HepG2 (cell line): Measurements from ENCODE around the gene CACNG4. TPM values are rescaled to one million over a fixed set of nuclear protein-coding genes. Genes with fewer than 3 reads are reported as not detected.
A peak's percentile ranks its signal among the peaks of the same experiment; 100 is the strongest.

Experiments
- ATAC-seq: fragments of 200-7000 bp; cut with Tn5 transposase; 3 replicates; pipeline ENCODE4 v1.9.1; 2020; ENCODE audit warnings: mild to moderate bottlenecking, moderate library complexity
- BruUV-seq: library from RNA; stranded (reverse); fragments of 400-500 nt; replicated peaks from 2 replicates; lab custom pipeline; 2021; lab: Mats Ljungman, UMichigan
- CTCF ChIA-PET: fragments of 300-600 bp; formaldehyde crosslinking; extraction: SDS; loops from one replicate; lab custom pipeline; 2021; ENCODE audit warnings: low total read pairs, inconsistent platforms, low intra/inter-chr PET ratio; lab: Yijun Ruan, JAX
- POLR2A ChIA-PET: fragments of 350-600 bp; sonication (Branson Sonifier 250); formaldehyde crosslinking; loops from one replicate; lab custom pipeline; 2020; ENCODE audit warnings: antibody characterized with exemption, inconsistent platforms; lab: Yijun Ruan, JAX
- DNase-seq: peaks from one replicate; pipeline ENCODE4 v3.0.0-alpha.2; 2015; ENCODE audit warnings: low spot score
- FAIRE-seq: peaks from 3 replicates; lab custom pipeline; 2011; peaks lifted over from hg19 to GRCh38; lab: Jason Lieb, UNC
- H2AFZ ChIP-seq: one replicate; pipeline ENCODE4 v1.6.1; 2011; ENCODE audit warnings: low read length, inconsistent platforms
- H3K27ac ChIP-seq: fragments of 300-600 bp; 3 replicates; pipeline ENCODE4 v1.8.0; 2011; ENCODE audit warnings: mixed run types, mild to moderate bottlenecking, mixed read lengths, low read length, inconsistent platforms; ENCODE audit not compliant: insufficient read depth; ENCODE audit errors: extremely low read length
- H3K27me3 ChIP-seq, 2 experiments: fragments of 200-600 bp in 1 of 2; 2 replicates in 1 of 2; 3 replicates in 1 of 2; pipeline versions ENCODE4 v1.6.0 to v1.8.0; 2011; ENCODE audit warnings: low read length in 2 of 2, mild to moderate bottlenecking in 2 of 2, moderate library complexity in 2 of 2, inconsistent platforms in 1 of 2; ENCODE audit not compliant: insufficient read depth in 2 of 2, control insufficient read depth in 1 of 2
- H3K36me3 ChIP-seq, 2 experiments: fragments of 200-600 bp in 1 of 2; replicated peaks in 1 of 2; 2 replicates in 1 of 2; 3 replicates in 1 of 2; pipeline versions ENCODE4 v1.5.1 to v1.8.0; 2011; ENCODE audit warnings: low read length in 2 of 2, inconsistent platforms in 1 of 2; ENCODE audit not compliant: insufficient read depth in 2 of 2, control insufficient read depth in 1 of 2
- H3K4me1 ChIP-seq: 2 replicates; pipeline ENCODE4 v1.5.1; 2012; ENCODE audit warnings: low read length, inconsistent platforms; ENCODE audit not compliant: insufficient read depth
- H3K4me2 ChIP-seq: 2 replicates; pipeline ENCODE4 v1.6.0; 2011; ENCODE audit warnings: low read depth, low read length, inconsistent platforms
- H3K4me3 ChIP-seq, 3 experiments: fragments of 200-600 bp in 1 of 3; sonication (generic), shearing (Covaris generic) in 1 of 3; replicated peaks in 1 of 3; 2 replicates each; pipeline ENCODE4 v1.5.1; 2011 to 2016; ENCODE audit warnings: low read length in 3 of 3, inconsistent platforms in 2 of 3, low read depth in 2 of 3, mild to moderate bottlenecking in 2 of 3, control low read depth in 1 of 3, mixed read lengths in 1 of 3; ENCODE audit not compliant: insufficient read depth in 1 of 3
- H3K79me2 ChIP-seq: one replicate; pipeline ENCODE4 v1.6.1; 2011; ENCODE audit warnings: low read length, inconsistent platforms; ENCODE audit not compliant: insufficient read depth
- H3K9ac ChIP-seq: 2 replicates; pipeline ENCODE4 v1.6.0; 2011; ENCODE audit warnings: mild to moderate bottlenecking, low read depth, low read length, inconsistent platforms; ENCODE audit not compliant: insufficient read depth
- H3K9me3 ChIP-seq: 2 replicates; pipeline ENCODE4 v1.5.1; 2012; ENCODE audit warnings: mild to moderate bottlenecking, low read length
- H4K20me1 ChIP-seq: 2 replicates; pipeline ENCODE4 v1.6.0; 2011; ENCODE audit warnings: inconsistent platforms, mild to moderate bottlenecking, low read length, moderate library complexity; ENCODE audit not compliant: insufficient read depth
- DNMT1 ChIP-seq: sonication (generic); formaldehyde crosslinking; IDR thresholded peaks from 2 replicates; pipeline ENCODE4 v1.5.1; 2020; ENCODE audit warnings: mild to moderate bottlenecking, missing genetic modification reagents
- FOXM1 ChIP-seq: sonication (generic); formaldehyde crosslinking; IDR thresholded peaks from 2 replicates; pipeline ENCODE4 v1.5.0; 2020; ENCODE audit warnings: missing genetic modification reagents
- GFI1 ChIP-seq: sonication (generic); formaldehyde crosslinking; IDR thresholded peaks from 2 replicates; pipeline ENCODE4 v1.5.0; 2020; ENCODE audit warnings: missing genetic modification reagents, mild to moderate bottlenecking, borderline replicate concordance
- HNRNPK ChIP-seq: fragments of 200-400 bp; formaldehyde crosslinking; IDR thresholded peaks from 2 replicates; pipeline ENCODE4 v1.6.1; 2018; ENCODE audit warnings: low read length, low read depth, moderate library complexity, mild to moderate bottlenecking; ENCODE audit not compliant: poor library complexity, severe bottlenecking
- KDM5A ChIP-seq: fragments of 200-600 bp; sonication (generic); IDR thresholded peaks from 2 replicates; pipeline ENCODE4 v1.7.0; 2018; ENCODE audit warnings: antibody characterized with exemption, mild to moderate bottlenecking, low read length, borderline replicate concordance
- NCOA5 ChIP-seq: sonication (generic); formaldehyde crosslinking; IDR thresholded peaks from 2 replicates; pipeline ENCODE4 v1.4.0; 2020; ENCODE audit warnings: missing genetic modification reagents
- RBM22 ChIP-seq: fragments of 200-400 bp; formaldehyde crosslinking; optimal IDR thresholded peaks from 2 replicates; pipeline ENCODE3; 2017; ENCODE audit warnings: mild to moderate bottlenecking, low read length, moderate library complexity
- ZFP62 ChIP-seq: sonication (generic); formaldehyde crosslinking; IDR thresholded peaks from 2 replicates; pipeline ENCODE4 v1.4.0; 2020; ENCODE audit warnings: missing genetic modification reagents
- ZFP90 ChIP-seq: sonication (generic); formaldehyde crosslinking; IDR thresholded peaks from 2 replicates; pipeline ENCODE4 v1.8.0; 2022; ENCODE audit warnings: missing genetic modification reagents, mild to moderate bottlenecking, inconsistent platforms, borderline replicate concordance
- ZNF160 ChIP-seq: sonication (generic); formaldehyde crosslinking; IDR thresholded peaks from 2 replicates; pipeline ENCODE4 v1.8.0; 2022; ENCODE audit warnings: mild to moderate bottlenecking, inconsistent platforms, missing genetic modification reagents
- ZNF556 ChIP-seq: sonication (generic); formaldehyde crosslinking; IDR thresholded peaks from 2 replicates; pipeline ENCODE4 v1.4.0; 2020; ENCODE audit warnings: mild to moderate bottlenecking, missing genetic modification reagents, borderline replicate concordance
- ZNF749 ChIP-seq: sonication (generic); formaldehyde crosslinking; IDR thresholded peaks from 2 replicates; pipeline ENCODE4 v1.8.0; 2022; ENCODE audit warnings: mild to moderate bottlenecking, missing genetic modification reagents, moderate library complexity, borderline replicate concordance
- ZNF766 ChIP-seq: sonication (generic); formaldehyde crosslinking; IDR thresholded peaks from 2 replicates; pipeline ENCODE4 v1.5.0; 2020; ENCODE audit warnings: missing genetic modification reagents, borderline replicate concordance
- ZNF780A ChIP-seq: sonication (generic); formaldehyde crosslinking; IDR thresholded peaks from 2 replicates; pipeline ENCODE4 v1.8.0; 2022; ENCODE audit warnings: mild to moderate bottlenecking, missing genetic modification reagents, moderate library complexity
- WGBS: methylation state at CpG from one replicate; pipeline ENCODE4 v1.1.6; 2017; ENCODE audit warnings: low lambda C conversion rate; 5-methylcytosine and 5-hydroxymethylcytosine counted together
- in situ Hi-C: cut with HindIII; loops from 2 replicates; pipeline ENCODE4 v1.10.0; 2017; ENCODE audit warnings: low pct_unique_long_range_greater_than_20kb; ENCODE audit not compliant: extremely low pct_ligation_motif_present
- intact Hi-C: fragments of 100-400 bp; cut with micrococcal nuclease; formaldehyde crosslinking; loops from one replicate; pipeline ENCODE4 v1.10.0; 2022; ENCODE audit not compliant: unreplicated experiment
- polyA plus RNA-seq, 8 experiments: library from polyadenylated mRNA; depleted of rRNA in 3 of 8; stranded (reverse) in 7 of 8; unstranded in 1 of 8; fragments of >200 nt; fragmentation: Illumina TruSeq in 4 of 8; extraction: Trizol in 4 of 8; gene quantifications; 2 replicates each; pipeline versions ENCODE4 v1.2.1 to v1.2.3, GENCODE V29; 2011 to 2016; ENCODE audit warnings: low read depth in 4 of 8, missing spikeins in 1 of 8, mixed read lengths in 1 of 8; ENCODE audit not compliant: insufficient read depth in 1 of 8
- total RNA-seq, 5 experiments: library from RNA; depleted of rRNA; stranded (reverse); fragments of >200 nt; fragmentation: Illumina TruSeq; extraction: Trizol; gene quantifications; 2 replicates each; pipeline ENCODE4 v1.2.3, GENCODE V29; 2016; ENCODE audit warnings: low read depth in 1 of 5
- TF ChIP-seq, protein P1 (sequence below): sonication (generic); formaldehyde crosslinking; conservative IDR thresholded peaks from 2 replicates; pipeline ENCODE4 v1.4.0; 2020; ENCODE audit warnings: missing genetic modification reagents
- TF ChIP-seq, protein P2 (sequence below): sonication (generic); formaldehyde crosslinking; IDR thresholded peaks from 2 replicates; pipeline ENCODE4 v1.4.0; 2020; ENCODE audit warnings: missing genetic modification reagents; ENCODE audit errors: not compliant biosample characterization

CACNG4 gene
- total and polyA plus RNA-seq, 2 of the 13 experiments (the other 11 are each of a cell fraction or from before 2014, with no cell fraction given) = 0.09 TPM

- TF ChIP-seq ZNF749 (CRISPR knock-in tag) = no peak
- TF ChIP-seq HNRNPK = no peak
- TF ChIP-seq KDM5A = no peak
- TF ChIP-seq ZNF766 = no peak
- no peak for TF ChIP-seq FOXM1 (CRISPR knock-in tag)
- no peak for TF ChIP-seq ZFP62
- TF ChIP-seq, protein P1, sequence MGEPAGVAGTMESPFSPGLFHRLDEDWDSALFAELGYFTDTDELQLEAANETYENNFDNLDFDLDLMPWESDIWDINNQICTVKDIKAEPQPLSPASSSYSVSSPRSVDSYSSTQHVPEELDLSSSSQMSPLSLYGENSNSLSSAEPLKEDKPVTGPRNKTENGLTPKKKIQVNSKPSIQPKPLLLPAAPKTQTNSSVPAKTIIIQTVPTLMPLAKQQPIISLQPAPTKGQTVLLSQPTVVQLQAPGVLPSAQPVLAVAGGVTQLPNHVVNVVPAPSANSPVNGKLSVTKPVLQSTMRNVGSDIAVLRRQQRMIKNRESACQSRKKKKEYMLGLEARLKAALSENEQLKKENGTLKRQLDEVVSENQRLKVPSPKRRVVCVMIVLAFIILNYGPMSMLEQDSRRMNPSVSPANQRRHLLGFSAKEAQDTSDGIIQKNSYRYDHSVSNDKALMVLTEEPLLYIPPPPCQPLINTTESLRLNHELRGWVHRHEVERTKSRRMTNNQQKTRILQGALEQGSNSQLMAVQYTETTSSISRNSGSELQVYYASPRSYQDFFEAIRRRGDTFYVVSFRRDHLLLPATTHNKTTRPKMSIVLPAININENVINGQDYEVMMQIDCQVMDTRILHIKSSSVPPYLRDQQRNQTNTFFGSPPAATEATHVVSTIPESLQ (CRISPR knock-in tag) = no peak
- no peak for TF ChIP-seq DNMT1 (CRISPR knock-in tag)
- TF ChIP-seq ZNF780A (CRISPR knock-in tag) = no peak
Measured at GRCh38 chr17:67076290-67076689, 111.8 kb downstream of the CACNG4 start (continued).

- no peak overlapping the region for H3K4me2 ChIP-seq
- no peaks in the 10 kb centered on the region for H3K9me3 ChIP-seq
- peaks cover 36% of the 10 kb centered on the region for H3K4me1 ChIP-seq
- no peaks in the 10 kb centered on the region for H4K20me1 ChIP-seq
- H3K27ac ChIP-seq = no peak overlapping the region
- no peak overlapping the region for H3K4me3 ChIP-seq
- TF ChIP-seq, protein P2, sequence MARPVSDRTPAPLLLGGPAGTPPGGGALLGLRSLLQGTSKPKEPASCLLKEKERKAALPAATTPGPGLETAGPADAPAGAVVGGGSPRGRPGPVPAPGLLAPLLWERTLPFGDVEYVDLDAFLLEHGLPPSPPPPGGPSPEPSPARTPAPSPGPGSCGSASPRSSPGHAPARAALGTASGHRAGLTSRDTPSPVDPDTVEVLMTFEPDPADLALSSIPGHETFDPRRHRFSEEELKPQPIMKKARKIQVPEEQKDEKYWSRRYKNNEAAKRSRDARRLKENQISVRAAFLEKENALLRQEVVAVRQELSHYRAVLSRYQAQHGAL (CRISPR knock-in tag) = no peak
- no peak for TF ChIP-seq ZFP62
- TF ChIP-seq ZNF160 (CRISPR knock-in tag) = no peak
- TF ChIP-seq ZFP90 (CRISPR knock-in tag) = no peak
- no peak for TF ChIP-seq ZNF556 (CRISPR knock-in tag)
- no peak for TF ChIP-seq DNMT1 (CRISPR knock-in tag)
- TF ChIP-seq GFI1 (CRISPR knock-in tag) = no peak
- TF ChIP-seq RBM22 = peak; percentile 38
- TF ChIP-seq NCOA5 (CRISPR knock-in tag) = no peak
- TF ChIP-seq, all 625 proteins: peak for 1
- CTCF ChIA-PET = no interaction called here
- Histone ChIP-seq H3K79me2 (no peaks in the 10 kb centered on the region), H2AFZ (no peak overlapping the region), H3K9ac (no peak overlapping the region), H3K27me3 (no peaks in the 10 kb centered on the region), H3K36me3 (peaks cover 14 to 42% of the 10 kb centered on the region in 2 experiments)
- intact Hi-C loops (no loop called here), in situ Hi-C loops (no loop called here)
- DNase-seq = no peak
- no TSS peak for BruUV-seq
- no peak for FAIRE-seq
- 0 out of 3 replicates have a peak, but pooled peaks have one; percentile 12 for ATAC-seq
- POLR2A ChIA-PET = no interaction called here
- over 99% methylated on average over 11 of the region's 11 CpGs for WGBS
Measured at GRCh38 chr17:67078292-67078691, 113.8 kb downstream of the CACNG4 start.
